CD14-positive monocyte (primary cell): ENCODE measurements around the gene ACBD6. TPM values are rescaled to one million over a fixed set of nuclear protein-coding genes. Genes with fewer than 3 reads are reported as not detected.

Experiments used
- DNase-seq, 3 donors: peaks; one replicate each; pipeline ENCODE4 v3.0.0-alpha.2; 2011 to 2022
- H2AFZ ChIP-seq: 2 replicates; pipeline ENCODE4 v1.6.0; 2012; ENCODE audit warnings: mild to moderate bottlenecking, low read depth, low read length, inconsistent platforms; ENCODE audit not compliant: insufficient read depth, poor library complexity, severe bottlenecking
- H3K27ac ChIP-seq, 2 donors: 1 replicate in 1 of 2; 2 replicates in 1 of 2; pipeline ENCODE4 v1.5.1; 2012 to 2013; ENCODE audit warnings: low read length in 2 of 2, control low read depth in 1 of 2, inconsistent platforms in 1 of 2, low read depth in 1 of 2, mild to moderate bottlenecking in 1 of 2
- H3K27me3 ChIP-seq, 2 donors: one replicate each; pipeline versions ENCODE4 v1.6.0 to v1.6.1; 2011 to 2013; ENCODE audit warnings: low read length in 2 of 2; ENCODE audit not compliant: control insufficient read depth in 2 of 2, insufficient read depth in 2 of 2
- H3K36me3 ChIP-seq, 2 donors: replicated peaks in 1 of 2; 1 replicate in 1 of 2; 2 replicates in 1 of 2; pipeline versions ENCODE4 v1.5.1 to v1.6.1; 2012 to 2013; ENCODE audit warnings: low read length in 2 of 2, control low read depth in 1 of 2, inconsistent platforms in 1 of 2, mild to moderate bottlenecking in 1 of 2; ENCODE audit not compliant: insufficient read depth in 2 of 2, control insufficient read depth in 1 of 2
- H3K4me1 ChIP-seq, 2 donors: 1 replicate in 1 of 2; 2 replicates in 1 of 2; pipeline versions ENCODE4 v1.5.1 to v1.6.1; 2012 to 2013; ENCODE audit warnings: low read length in 2 of 2, control low read depth in 1 of 2, inconsistent platforms in 1 of 2, mild to moderate bottlenecking in 1 of 2, moderate library complexity in 1 of 2; ENCODE audit not compliant: insufficient read depth in 2 of 2, control insufficient read depth in 1 of 2
- H3K4me2 ChIP-seq: replicated peaks from 2 replicates; pipeline ENCODE3; 2012; ENCODE audit warnings: low read length, moderate library complexity, mild to moderate bottlenecking; ENCODE audit not compliant: poor library complexity, severe bottlenecking; ENCODE audit errors: extremely low read depth
- H3K4me3 ChIP-seq, 3 experiments: fragments of 200-600 bp in 1 of 3; sonication (generic) in 1 of 3; replicated peaks in 1 of 3; 1 replicate in 2 of 3; 2 replicates in 1 of 3; pipeline ENCODE4 v1.5.1; 2011 to 2013; ENCODE audit warnings: low read length in 3 of 3, mild to moderate bottlenecking in 3 of 3, control low read depth in 2 of 3, low read depth in 2 of 3, inconsistent platforms in 1 of 3, moderate library complexity in 1 of 3
- H3K79me2 ChIP-seq: 2 replicates; pipeline ENCODE4 v1.6.0; 2012; ENCODE audit warnings: mild to moderate bottlenecking, control low read depth, inconsistent platforms, low read length, moderate library complexity; ENCODE audit not compliant: insufficient read depth
- H3K9ac ChIP-seq: 2 replicates; pipeline ENCODE4 v1.6.0; 2017; ENCODE audit warnings: low read length, mild to moderate bottlenecking; ENCODE audit not compliant: insufficient read depth, poor library complexity, severe bottlenecking
- H3K9me3 ChIP-seq, 2 donors: replicated peaks in 1 of 2; 1 replicate in 1 of 2; 2 replicates in 1 of 2; pipeline versions ENCODE4 v1.5.1 to v1.6.1; 2012 to 2013; ENCODE audit warnings: low read length in 2 of 2, control low read depth in 1 of 2; ENCODE audit not compliant: control insufficient read depth in 1 of 2, insufficient read depth in 1 of 2
- H4K20me1 ChIP-seq: 2 replicates; pipeline ENCODE4 v1.6.0; 2012; ENCODE audit warnings: mild to moderate bottlenecking, low read length, control low read depth, moderate library complexity; ENCODE audit not compliant: insufficient read depth
- H3K27ac Mint-ChIP-seq, 7 donors: one replicate each; pipeline ENCODE4 v1.8.0; 2020; ENCODE audit warnings: mild to moderate bottlenecking in 7 of 7, mixed read lengths in 7 of 7, moderate library complexity in 6 of 7, inconsistent platforms in 2 of 7
- H3K27me3 Mint-ChIP-seq, 3 donors: one replicate each; pipeline ENCODE4 v1.8.0; 2021 to 2022; ENCODE audit warnings: low read depth in 3 of 3, mild to moderate bottlenecking in 3 of 3, mixed read lengths in 3 of 3, moderate library complexity in 3 of 3, inconsistent platforms in 1 of 3
- H3K36me3 Mint-ChIP-seq, 2 donors: one replicate each; pipeline ENCODE4 v1.8.0; 2020; ENCODE audit warnings: mixed read lengths in 2 of 2, inconsistent platforms in 1 of 2, mild to moderate bottlenecking in 1 of 2
- H3K4me1 Mint-ChIP-seq: one replicate; pipeline ENCODE4 v1.8.0; 2020; ENCODE audit warnings: mild to moderate bottlenecking, mixed read lengths
- H3K4me3 Mint-ChIP-seq, 2 donors: one replicate each; pipeline ENCODE4 v1.8.0; 2020; ENCODE audit warnings: mild to moderate bottlenecking in 2 of 2, mixed read lengths in 2 of 2, moderate library complexity in 1 of 2
- H3K9me3 Mint-ChIP-seq, 7 donors: one replicate each; pipeline ENCODE4 v1.8.0; 2020 to 2022; ENCODE audit warnings: mixed read lengths in 7 of 7, mild to moderate bottlenecking in 6 of 7, moderate library complexity in 6 of 7, inconsistent platforms in 2 of 7
- CTCF ChIP-seq: fragments of 200-600 bp; IDR thresholded peaks from one replicate; pipeline ENCODE4 v1.8.0; 2022; ENCODE audit warnings: antibody characterized with exemption, mild to moderate bottlenecking
- WGBS: methylation state at CpG from one replicate; pipeline ENCODE4 v1.1.5; 2013; ENCODE audit warnings: missing lambda C conversion rate; ENCODE audit not compliant: insufficient coverage; 5-methylcytosine and 5-hydroxymethylcytosine counted together
- intact Hi-C, 2 donors: fragments of 100-400 bp; cut with micrococcal nuclease; formaldehyde crosslinking; loops; one replicate each; pipeline versions ENCODE4 v1.15.0 to v1.15.1; 2023
- polyA plus RNA-seq, 3 donors: library from polyadenylated mRNA; depleted of rRNA in 1 of 3; unstranded in 2 of 3; stranded (reverse) in 1 of 3; fragments of 300-500 nt in 2 of 3; fragments of >200 nt in 1 of 3; fragmentation: Illumina TruSeq in 2 of 3; gene quantifications; 1 replicate in 2 of 3; 2 replicates in 1 of 3; pipeline ENCODE4 v1.2.3, GENCODE V29; 2012 to 2021

The ACBD6 gene
- polyA plus RNA-seq, 3 donors: 19.3 to 35.3 (median 19.7) TPM

GRCh38 chr1:180252638-180253536 is 249.5 kb downstream of the ACBD6 start:
- Mint-ChIP-seq H3K4me1 (peaks cover 14% of the 10 kb centered on the region), H3K27ac (peak overlapping the region in 4 of 7 donors; percentile 16 to 76 (median 36)), H3K9me3 (peaks cover 0 to 3% (median 0%) of the 10 kb centered on the region in 7 donors), H3K27me3 (peaks cover 9 to 15% (median 12%) of the 10 kb centered on the region in 3 donors), H3K4me3 (peak overlapping the region in 1 of 2 donors; percentile 46), H3K36me3 (no peaks in the 10 kb centered on the region)
- Histone ChIP-seq H2AFZ (peak overlapping the region; percentile 16), H3K9me3 (no peaks in the 10 kb centered on the region), H3K4me2 (no peak overlapping the region), H3K27ac (no peak overlapping the region), H4K20me1 (no peaks in the 10 kb centered on the region), H3K4me1 (peaks cover 14 to 22% of the 10 kb centered on the region in 2 donors), H3K9ac (no peak overlapping the region), H3K4me3 (no peak overlapping the region), H3K27me3 (no peaks in the 10 kb centered on the region), H3K79me2 (no peaks in the 10 kb centered on the region), H3K36me3 (no peaks in the 10 kb centered on the region)
- DNase-seq: peak; percentile 72 to 82 (median 76)
- intact Hi-C loops: loop anchor here (2.0 to 5.0 kb wide), 3 partner anchors 164 to 230 kb away; no protein-coding TSS in a partner anchor
- 69% methylated on average over 11 of the region's 12 CpGs for WGBS
- TF ChIP-seq CTCF: peak; percentile 93

DNA sequence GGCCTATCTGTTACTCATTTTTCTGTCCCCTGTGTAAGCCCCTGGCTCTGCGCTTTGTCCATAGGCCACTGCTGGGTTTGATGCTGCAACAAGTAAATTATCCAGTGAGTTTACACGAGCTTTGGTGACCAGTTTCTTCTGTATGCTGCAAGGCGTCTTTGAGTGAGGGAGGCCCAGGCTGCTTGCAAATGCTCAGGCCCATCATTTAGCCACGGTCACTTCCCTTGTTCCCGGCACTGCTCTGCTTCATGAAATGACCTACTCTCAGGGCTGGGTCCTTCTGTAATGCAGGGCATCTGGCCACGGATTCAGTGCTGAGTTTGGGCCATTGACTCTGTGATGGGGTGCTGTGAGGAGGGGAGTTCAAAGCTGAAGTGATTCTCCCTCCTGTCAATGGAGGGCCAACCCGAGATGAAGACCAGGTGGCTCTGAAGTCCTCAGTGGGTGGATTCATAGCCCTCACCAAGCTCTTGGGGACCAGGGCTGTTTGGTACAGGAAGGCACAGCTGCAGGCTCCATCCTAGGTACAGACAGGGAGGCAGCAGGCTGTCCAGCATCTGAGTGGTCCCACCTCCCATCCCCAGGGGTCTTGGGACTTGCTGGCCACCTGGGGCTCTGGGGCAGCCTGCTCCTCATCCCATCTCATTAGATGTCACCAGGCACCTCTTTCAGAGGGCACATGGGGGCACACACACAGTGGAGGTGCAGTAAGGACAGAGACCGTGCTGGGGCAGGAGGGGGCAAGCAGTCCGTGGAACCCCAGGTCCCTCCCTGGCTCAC is 250.7 kb downstream of the ACBD6 start:
- WGBS: 92% methylated on average over 8 of the region's 9 CpGs
- Histone ChIP-seq H3K4me3 (no peak overlapping the region), H3K9me3 (no peaks in the 10 kb centered on the region), H3K4me2 (no peak overlapping the region), H3K4me1 (peaks cover 20 to 31% of the 10 kb centered on the region in 2 donors), H3K36me3 (no peaks in the 10 kb centered on the region), H3K27ac (no peak overlapping the region), H3K9ac (no peak overlapping the region), H3K79me2 (no peaks in the 10 kb centered on the region), H3K27me3 (no peaks in the 10 kb centered on the region), H2AFZ (no peak overlapping the region), H4K20me1 (no peaks in the 10 kb centered on the region)
- no peak for DNase-seq
- Mint-ChIP-seq H3K4me3 (no peak overlapping the region), H3K9me3 (peaks cover 0 to 3% (median 0%) of the 10 kb centered on the region in 7 donors), H3K4me1 (peaks cover 21% of the 10 kb centered on the region), H3K36me3 (no peaks in the 10 kb centered on the region), H3K27me3 (peaks cover 3 to 15% (median 11%) of the 10 kb centered on the region in 3 donors), H3K27ac (peak overlapping the region in 2 of 7 donors; percentile 31 to 47)
- no peak for TF ChIP-seq CTCF
- intact Hi-C loops: loop anchor here (2.0 to 5.0 kb wide), 3 partner anchors 165 to 231 kb away; no protein-coding TSS in a partner anchor
